Measurements from ENCODE around the gene BORCS5.

DNA sequence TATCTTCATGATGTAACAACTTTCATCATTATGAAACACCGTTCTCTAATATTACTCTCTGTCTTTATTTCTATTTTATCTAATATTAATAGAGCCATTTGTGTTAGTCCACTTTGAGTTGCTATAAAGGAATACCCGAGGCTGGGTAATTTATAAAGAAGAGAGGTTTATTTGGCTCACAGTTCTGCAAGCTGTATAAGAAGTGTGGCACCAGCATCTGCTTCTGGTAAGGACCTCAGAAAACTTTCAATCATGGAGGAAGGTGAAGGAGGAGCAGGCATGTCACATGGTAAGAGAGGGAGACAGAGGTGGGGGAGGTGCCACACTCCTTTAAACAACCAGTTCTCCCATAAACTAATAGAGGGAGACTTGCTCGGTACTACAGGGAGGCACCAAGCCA lies 25.1 kb downstream of the BORCS5 start:
- TF ChIP-seq, protein P1, sequence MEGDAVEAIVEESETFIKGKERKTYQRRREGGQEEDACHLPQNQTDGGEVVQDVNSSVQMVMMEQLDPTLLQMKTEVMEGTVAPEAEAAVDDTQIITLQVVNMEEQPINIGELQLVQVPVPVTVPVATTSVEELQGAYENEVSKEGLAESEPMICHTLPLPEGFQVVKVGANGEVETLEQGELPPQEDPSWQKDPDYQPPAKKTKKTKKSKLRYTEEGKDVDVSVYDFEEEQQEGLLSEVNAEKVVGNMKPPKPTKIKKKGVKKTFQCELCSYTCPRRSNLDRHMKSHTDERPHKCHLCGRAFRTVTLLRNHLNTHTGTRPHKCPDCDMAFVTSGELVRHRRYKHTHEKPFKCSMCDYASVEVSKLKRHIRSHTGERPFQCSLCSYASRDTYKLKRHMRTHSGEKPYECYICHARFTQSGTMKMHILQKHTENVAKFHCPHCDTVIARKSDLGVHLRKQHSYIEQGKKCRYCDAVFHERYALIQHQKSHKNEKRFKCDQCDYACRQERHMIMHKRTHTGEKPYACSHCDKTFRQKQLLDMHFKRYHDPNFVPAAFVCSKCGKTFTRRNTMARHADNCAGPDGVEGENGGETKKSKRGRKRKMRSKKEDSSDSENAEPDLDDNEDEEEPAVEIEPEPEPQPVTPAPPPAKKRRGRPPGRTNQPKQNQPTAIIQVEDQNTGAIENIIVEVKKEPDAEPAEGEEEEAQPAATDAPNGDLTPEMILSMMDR (conservative IDR thresholded peaks at IDR 0.05; ENCODE audit: low read length): no peak
- TF ChIP-seq EZH2phosphoT487 (IDR thresholded peaks at IDR 0.05; ENCODE audit: borderline replicate concordance, low read depth, low read length): no peak
